ENCODE results near the gene YLPM1. TPM values are rescaled to one million over a fixed set of nuclear protein-coding genes. Genes with fewer than 3 reads are reported as not detected.
"Not testable (repeated sequence)": the region's sequence is repeated elsewhere in the genome, so short reads cannot be mapped to it uniquely, and the experiment has no call there.

Gene YLPM1
- total and polyA plus RNA-seq, 10 of the 15 experiments (the other 5 are each of a cell fraction or from before 2014, with no cell fraction given): 11.1 to 48.2 (median 18.0) TPM

DNA sequence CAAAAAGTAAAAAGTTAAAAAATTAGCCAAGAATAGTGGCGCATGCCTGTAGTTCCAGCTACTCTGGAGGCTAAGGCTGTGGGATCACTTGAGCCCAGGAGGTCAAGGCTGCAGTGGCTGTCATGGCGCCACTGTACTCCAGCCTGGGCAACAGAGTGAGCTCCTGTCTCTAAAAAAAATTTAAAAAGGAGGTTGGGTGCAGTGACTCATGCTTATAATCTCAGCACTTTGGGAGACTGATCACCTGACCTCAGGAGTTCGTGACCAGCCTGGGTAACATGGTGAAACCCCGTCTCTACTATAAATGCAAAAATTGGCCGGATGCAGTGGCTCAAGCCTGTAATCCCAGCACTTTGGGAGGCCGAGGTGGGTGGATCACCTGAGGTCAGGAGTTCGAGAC lies 8.2 kb upstream of the YLPM1 start (continued):
- TF ChIP-seq IRF4 (IDR thresholded peaks at IDR 0.05; ENCODE audit: low read depth, low read length) (no peak), RFX5 (IDR thresholded peaks at IDR 0.05; ENCODE audit: low read depth, low read length) (no peak), ZBED1 (IDR thresholded peaks at IDR 0.05; ENCODE audit: borderline replicate concordance) (no peak)
- TF ChIP-seq, protein P1, sequence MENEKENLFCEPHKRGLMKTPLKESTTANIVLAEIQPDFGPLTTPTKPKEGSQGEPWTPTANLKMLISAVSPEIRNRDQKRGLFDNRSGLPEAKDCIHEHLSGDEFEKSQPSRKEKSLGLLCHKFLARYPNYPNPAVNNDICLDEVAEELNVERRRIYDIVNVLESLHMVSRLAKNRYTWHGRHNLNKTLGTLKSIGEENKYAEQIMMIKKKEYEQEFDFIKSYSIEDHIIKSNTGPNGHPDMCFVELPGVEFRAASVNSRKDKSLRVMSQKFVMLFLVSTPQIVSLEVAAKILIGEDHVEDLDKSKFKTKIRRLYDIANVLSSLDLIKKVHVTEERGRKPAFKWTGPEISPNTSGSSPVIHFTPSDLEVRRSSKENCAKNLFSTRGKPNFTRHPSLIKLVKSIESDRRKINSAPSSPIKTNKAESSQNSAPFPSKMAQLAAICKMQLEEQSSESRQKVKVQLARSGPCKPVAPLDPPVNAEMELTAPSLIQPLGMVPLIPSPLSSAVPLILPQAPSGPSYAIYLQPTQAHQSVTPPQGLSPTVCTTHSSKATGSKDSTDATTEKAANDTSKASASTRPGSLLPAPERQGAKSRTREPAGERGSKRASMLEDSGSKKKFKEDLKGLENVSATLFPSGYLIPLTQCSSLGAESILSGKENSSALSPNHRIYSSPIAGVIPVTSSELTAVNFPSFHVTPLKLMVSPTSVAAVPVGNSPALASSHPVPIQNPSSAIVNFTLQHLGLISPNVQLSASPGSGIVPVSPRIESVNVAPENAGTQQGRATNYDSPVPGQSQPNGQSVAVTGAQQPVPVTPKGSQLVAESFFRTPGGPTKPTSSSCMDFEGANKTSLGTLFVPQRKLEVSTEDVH (IDR thresholded peaks at IDR 0.05; ENCODE audit: low read depth, partially characterized antibody): no peak

DNA sequence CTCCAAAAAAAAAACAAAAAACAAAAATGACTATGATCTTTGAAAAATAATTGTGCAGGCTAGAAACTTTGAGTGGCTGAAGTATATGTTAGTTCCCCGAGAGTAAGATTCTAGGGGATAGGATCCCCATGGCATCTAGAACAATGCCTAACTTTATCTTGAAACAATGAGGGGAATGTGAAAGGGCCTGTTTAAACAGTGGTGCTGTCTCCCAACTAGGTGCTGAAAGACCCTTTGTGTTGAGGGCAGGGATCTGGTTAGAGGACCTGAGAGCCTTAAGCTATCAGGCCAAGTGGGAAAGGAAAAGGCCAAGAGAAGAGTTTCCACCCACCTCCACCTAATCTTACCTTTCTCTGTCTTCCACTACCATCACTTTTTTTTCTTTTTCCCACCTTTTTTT lies 6.8 kb upstream of the YLPM1 start:
- CTCF ChIA-PET: no interaction called here
- FAIRE-seq: no peak
- in situ Hi-C loops (cut with MboI): no loop called here

DNA sequence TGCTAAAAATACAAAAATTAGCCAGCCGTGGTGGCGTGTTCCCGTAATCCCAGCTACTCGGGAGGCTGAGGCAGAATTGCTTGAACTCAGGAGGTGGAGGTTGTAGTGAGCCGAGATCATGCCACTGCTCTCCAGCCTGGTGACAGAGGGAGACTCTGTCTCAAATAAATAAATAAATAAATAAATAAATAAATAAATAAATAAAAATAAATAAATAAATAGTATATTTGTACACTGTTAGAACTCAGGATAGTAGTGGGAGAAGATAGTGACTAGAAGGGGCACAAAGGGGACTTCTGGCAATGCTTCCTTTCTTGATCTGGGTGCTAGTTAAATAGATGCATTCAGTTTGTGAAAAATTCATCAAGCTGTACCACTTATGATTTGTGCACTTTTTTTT lies 4.6 kb upstream of the YLPM1 start:
- ATAC-seq; H3K4me3 ChIP-seq; H3K36me3 ChIP-seq (ENCODE audit: control insufficient read depth in 2 of 2, insufficient read depth in 2 of 2, low read length in 1 of 2); RAD21 ChIA-PET (ENCODE audit: unreplicated experiment); in situ Hi-C loops (cut with MboI); H2AFZ ChIP-seq (ENCODE audit: control insufficient read depth, low read depth, low read length); DNase-seq (ENCODE audit: low read depth, low spot score); H3K79me2 ChIP-seq (ENCODE audit: control insufficient read depth, insufficient read depth, low read length); H3K27ac ChIP-seq (ENCODE audit: control insufficient read depth, insufficient read depth); H3K9ac ChIP-seq (ENCODE audit: control insufficient read depth, insufficient read depth, low read length); FAIRE-seq; BruUV-seq (replicated peaks); H3K27me3 ChIP-seq (replicated peaks in 1 of 2; ENCODE audit: control insufficient read depth in 2 of 2, insufficient read depth in 2 of 2, low read length in 1 of 2); H3K4me2 ChIP-seq (ENCODE audit: control insufficient read depth, insufficient read depth); H4K20me1 ChIP-seq (ENCODE audit: control insufficient read depth, insufficient read depth); POLR2A ChIA-PET; H3K4me1 ChIP-seq (ENCODE audit: control insufficient read depth, insufficient read depth, low read length); intact Hi-C loops (cut with micrococcal nuclease; ENCODE audit: unreplicated experiment); H3K9me3 ChIP-seq (replicated peaks; ENCODE audit: control insufficient read depth, insufficient read depth, low read length): not testable (repeated sequence)
- SMC1A ChIA-PET (ENCODE audit: uncharacterized antibody, unreplicated experiment): interaction anchor here (1.7 kb wide), 1 partner anchor 13 kb away, joined by 4 read pairs; no protein-coding TSS in a partner anchor
- CTCF ChIA-PET: interaction anchor here (1.0 kb wide), 1 partner anchor 186 kb away, joined by 3 read pairs; no protein-coding TSS in a partner anchor
- 93% methylated on average over 5 of the region's 5 CpGs for WGBS (ENCODE audit: insufficient coverage, insufficient replicate concordance, low lambda C conversion rate, missing lambda C conversion rate)

More for the DNA sequence above, 6.8 kb upstream of the YLPM1 start:
- Histone ChIP-seq H3K4me3 (no peak overlapping the region), H2AFZ (ENCODE audit: control insufficient read depth, low read depth, low read length) (no peak overlapping the region), H3K79me2 (ENCODE audit: control insufficient read depth, insufficient read depth, low read length) (no peaks in the 10 kb centered on the region), H3K9me3 (replicated peaks; ENCODE audit: control insufficient read depth, insufficient read depth, low read length) (peaks cover 1% of the 10 kb centered on the region; the same call in 2 of the 3 replicates), H3K4me2 (ENCODE audit: control insufficient read depth, insufficient read depth) (no peak overlapping the region), H3K27ac (ENCODE audit: control insufficient read depth, insufficient read depth) (no peak overlapping the region), H3K4me1 (ENCODE audit: control insufficient read depth, insufficient read depth, low read length) (no peaks in the 10 kb centered on the region), H3K36me3 (ENCODE audit: control insufficient read depth in 2 of 2, insufficient read depth in 2 of 2, low read length in 1 of 2) (no peaks in the 10 kb centered on the region), H3K27me3 (replicated peaks in 1 of 2; ENCODE audit: control insufficient read depth in 2 of 2, insufficient read depth in 2 of 2, low read length in 1 of 2) (no peaks in the 10 kb centered on the region), H4K20me1 (ENCODE audit: control insufficient read depth, insufficient read depth) (no peaks in the 10 kb centered on the region), H3K9ac (ENCODE audit: control insufficient read depth, insufficient read depth, low read length) (no peak overlapping the region)
- no peak for TF ChIP-seq SRF (IDR thresholded peaks at IDR 0.05; ENCODE audit: low read depth in 2 of 2, low read length in 2 of 2)
- TF ChIP-seq, protein P2, sequence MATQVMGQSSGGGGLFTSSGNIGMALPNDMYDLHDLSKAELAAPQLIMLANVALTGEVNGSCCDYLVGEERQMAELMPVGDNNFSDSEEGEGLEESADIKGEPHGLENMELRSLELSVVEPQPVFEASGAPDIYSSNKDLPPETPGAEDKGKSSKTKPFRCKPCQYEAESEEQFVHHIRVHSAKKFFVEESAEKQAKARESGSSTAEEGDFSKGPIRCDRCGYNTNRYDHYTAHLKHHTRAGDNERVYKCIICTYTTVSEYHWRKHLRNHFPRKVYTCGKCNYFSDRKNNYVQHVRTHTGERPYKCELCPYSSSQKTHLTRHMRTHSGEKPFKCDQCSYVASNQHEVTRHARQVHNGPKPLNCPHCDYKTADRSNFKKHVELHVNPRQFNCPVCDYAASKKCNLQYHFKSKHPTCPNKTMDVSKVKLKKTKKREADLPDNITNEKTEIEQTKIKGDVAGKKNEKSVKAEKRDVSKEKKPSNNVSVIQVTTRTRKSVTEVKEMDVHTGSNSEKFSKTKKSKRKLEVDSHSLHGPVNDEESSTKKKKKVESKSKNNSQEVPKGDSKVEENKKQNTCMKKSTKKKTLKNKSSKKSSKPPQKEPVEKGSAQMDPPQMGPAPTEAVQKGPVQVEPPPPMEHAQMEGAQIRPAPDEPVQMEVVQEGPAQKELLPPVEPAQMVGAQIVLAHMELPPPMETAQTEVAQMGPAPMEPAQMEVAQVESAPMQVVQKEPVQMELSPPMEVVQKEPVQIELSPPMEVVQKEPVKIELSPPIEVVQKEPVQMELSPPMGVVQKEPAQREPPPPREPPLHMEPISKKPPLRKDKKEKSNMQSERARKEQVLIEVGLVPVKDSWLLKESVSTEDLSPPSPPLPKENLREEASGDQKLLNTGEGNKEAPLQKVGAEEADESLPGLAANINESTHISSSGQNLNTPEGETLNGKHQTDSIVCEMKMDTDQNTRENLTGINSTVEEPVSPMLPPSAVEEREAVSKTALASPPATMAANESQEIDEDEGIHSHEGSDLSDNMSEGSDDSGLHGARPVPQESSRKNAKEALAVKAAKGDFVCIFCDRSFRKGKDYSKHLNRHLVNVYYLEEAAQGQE (IDR thresholded peaks at IDR 0.05; ENCODE audit: low read depth, low read length): peak; percentile 43; the same call in 1 of the 2 replicates
- DNase-seq (ENCODE audit: low read depth, low spot score) (no peak), ATAC-seq (no peak)
- ChIA-PET SMC1A (ENCODE audit: uncharacterized antibody, unreplicated experiment) (no interaction called here), POLR2A (interaction anchor here (0.6 kb wide), 1 partner anchor 324 kb away, joined by 4 read pairs; no protein-coding TSS in a partner anchor), RAD21 (ENCODE audit: unreplicated experiment) (no interaction called here)
- intact Hi-C loops (cut with micrococcal nuclease; ENCODE audit: unreplicated experiment): no loop called here
- 89% methylated on average over 1 of the region's 1 CpG for WGBS (ENCODE audit: insufficient coverage, insufficient replicate concordance, low lambda C conversion rate, missing lambda C conversion rate)
- no TSS peak for BruUV-seq (replicated peaks)
